GM12872 (cell line): ENCODE data around the gene DHRS4.
"Not testable (repeated sequence)": the region's sequence is repeated elsewhere in the genome, so short reads cannot be mapped to it uniquely, and the experiment has no call there.

ENCODE experiments used
- TF ChIP-seq, protein P1 (sequence below): IDR thresholded peaks from 3 replicates; pipeline ENCODE4 v1.5.1; 2011; ENCODE audit warnings: low read depth, mild to moderate bottlenecking, low read length, moderate library complexity; ENCODE audit not compliant: insufficient read depth

DHRS4 gene

DNA sequence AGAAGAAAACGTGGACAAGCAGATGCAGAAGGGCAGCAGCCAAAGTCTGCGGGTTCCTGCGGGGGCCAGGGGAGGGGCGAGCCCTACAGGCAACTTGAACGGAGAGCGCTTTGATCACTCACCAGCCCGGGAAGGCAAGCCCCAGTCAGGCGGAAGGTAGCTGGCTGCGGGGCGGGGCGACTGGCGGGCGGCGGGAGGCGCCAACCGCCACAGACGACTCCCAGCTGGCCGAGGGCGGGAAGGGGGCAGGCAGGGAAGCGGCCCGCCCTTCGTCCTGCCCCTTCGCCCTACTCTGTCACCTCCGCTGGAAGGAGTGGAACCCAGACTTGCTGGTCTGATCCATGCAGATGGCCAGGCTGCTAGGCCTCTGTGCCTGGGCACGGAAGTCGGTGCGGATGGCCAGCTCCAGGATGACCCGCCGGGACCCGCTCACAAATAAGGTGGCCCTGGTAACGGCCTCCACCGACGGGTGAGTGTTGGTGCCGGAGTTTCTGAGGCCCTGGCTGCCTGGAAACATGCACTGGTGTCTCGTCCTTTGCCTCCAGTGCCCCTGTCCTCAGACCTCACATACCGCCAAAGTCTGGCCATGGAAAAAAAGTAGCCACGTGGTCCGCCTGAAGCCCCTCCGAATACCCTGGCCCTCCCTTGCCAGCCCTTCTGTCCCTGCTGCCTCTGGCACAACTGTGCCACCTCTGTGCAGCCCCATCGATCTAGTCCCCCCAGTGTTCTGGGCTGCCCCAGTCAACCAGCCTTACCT lies 35.2 kb downstream of the DHRS4 start, which contains the start of gene DHRS4L2:
Gene DHRS4L2, plus strand, starts transcription at position 323 of the 757 bp plus-strand sequence. Its CDS starts 19 bp downstream, at position 342.
- TF ChIP-seq, protein P1, sequence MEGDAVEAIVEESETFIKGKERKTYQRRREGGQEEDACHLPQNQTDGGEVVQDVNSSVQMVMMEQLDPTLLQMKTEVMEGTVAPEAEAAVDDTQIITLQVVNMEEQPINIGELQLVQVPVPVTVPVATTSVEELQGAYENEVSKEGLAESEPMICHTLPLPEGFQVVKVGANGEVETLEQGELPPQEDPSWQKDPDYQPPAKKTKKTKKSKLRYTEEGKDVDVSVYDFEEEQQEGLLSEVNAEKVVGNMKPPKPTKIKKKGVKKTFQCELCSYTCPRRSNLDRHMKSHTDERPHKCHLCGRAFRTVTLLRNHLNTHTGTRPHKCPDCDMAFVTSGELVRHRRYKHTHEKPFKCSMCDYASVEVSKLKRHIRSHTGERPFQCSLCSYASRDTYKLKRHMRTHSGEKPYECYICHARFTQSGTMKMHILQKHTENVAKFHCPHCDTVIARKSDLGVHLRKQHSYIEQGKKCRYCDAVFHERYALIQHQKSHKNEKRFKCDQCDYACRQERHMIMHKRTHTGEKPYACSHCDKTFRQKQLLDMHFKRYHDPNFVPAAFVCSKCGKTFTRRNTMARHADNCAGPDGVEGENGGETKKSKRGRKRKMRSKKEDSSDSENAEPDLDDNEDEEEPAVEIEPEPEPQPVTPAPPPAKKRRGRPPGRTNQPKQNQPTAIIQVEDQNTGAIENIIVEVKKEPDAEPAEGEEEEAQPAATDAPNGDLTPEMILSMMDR, result not testable (repeated sequence)

DNA sequence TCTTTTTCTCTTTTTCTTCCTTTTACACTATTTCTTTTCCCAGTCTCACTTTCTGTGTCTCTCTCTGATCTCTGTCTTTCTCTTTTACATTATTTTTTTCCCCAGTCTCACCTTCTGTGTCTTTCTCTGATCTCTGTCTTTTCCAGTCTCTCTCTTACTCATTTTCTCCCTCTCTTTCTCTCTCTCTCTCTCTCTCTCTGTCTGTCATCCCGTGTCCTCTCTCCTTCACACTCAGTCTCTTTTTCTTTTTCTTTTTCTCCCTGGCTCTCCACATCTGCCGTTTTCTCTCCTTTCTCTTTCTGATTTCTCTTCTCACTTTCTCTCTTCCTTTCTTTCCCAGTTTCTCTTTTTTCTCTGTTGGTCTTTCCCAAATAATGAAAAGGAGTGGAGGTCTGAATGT lies 57.5 kb downstream of the DHRS4 start:
- TF ChIP-seq, protein P1, result no peak

DNA sequence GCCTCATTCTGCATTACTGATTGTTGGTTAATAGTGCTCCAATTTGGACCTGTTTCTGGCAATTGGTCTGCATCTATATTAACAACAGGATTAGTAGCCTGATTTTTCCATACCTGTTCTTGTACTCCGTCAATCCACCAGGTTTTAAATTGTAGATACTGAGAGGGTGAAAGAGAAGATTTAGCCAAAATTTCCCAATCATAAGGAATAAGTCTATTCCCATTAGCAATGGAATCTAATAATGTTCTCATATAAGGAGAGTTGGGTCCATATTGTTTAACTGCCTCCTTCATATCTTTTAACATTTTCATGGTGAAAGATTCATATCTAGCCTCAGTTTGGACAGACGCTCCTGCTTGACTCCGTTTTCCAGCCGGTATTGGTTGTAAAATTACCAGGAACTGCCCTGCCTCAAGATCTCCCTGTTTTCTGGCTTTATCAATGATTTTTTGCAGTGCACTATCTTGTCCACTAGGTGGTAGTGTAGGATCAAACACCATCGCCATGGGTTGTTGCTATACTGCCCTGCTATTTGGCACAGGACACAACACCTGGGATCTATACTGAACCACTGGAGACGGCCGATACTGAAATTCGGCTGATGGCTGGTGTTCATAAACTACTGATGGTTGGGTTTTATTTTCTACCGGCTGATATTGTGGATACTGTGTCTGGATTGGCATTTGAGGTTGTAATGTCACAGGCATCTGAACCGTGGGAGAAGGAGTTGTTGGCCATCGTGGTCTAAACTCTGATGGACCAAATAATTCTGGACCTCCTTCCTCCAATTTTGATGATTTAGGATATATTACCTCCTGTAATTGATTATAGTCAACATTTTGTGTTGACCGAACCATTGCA lies 60.3 kb downstream of the DHRS4 start:
- TF ChIP-seq, protein P1, result peak; percentile 87
